ENCODE measurements around the gene NHSL2.
"Not testable (repeated sequence)": the region's sequence is repeated elsewhere in the genome, so short reads cannot be mapped to it uniquely, and the experiment has no call there.

The NHSL2 gene

DNA sequence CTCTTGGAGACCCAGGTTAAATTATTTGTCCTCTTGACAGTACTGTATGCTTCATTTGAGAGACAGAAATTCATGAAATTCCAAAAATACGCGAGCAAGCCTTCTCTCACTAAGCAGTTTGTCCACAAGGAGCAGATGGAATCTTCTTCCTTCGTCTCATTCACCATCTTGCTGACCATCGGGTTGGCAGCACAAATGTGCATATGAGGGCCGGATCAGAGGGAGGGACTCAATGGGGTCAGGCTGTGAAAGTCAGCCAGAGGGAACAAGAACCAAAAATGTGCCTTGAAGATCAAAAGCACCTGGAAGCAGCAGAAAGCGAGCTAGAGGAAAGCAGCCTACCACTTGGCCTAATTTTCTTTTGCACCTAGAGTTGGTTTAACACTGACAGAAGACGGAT, 16.4 kb downstream of the NHSL2 start:
- no peak for DNase-seq

DNA sequence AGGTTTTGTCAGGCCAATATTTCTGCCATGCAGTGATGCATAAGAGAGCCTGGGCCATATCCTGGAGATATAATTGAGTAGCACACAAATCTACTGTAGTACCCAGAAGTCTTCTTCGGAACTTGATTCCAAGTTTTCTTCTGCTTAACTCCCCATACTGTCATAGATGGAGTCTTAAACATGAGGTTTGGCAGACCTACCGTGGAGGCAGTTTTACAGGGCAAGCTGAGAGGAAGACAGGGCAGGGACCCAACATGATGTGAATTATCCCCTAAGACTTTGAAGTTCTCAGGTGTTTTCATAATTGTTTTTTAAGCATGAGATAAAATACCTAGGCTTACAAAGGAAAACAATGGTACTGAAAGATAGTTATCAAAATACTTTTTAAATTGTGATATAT, 18.2 kb downstream of the NHSL2 start:
- DNase-seq, result no peak

DNA sequence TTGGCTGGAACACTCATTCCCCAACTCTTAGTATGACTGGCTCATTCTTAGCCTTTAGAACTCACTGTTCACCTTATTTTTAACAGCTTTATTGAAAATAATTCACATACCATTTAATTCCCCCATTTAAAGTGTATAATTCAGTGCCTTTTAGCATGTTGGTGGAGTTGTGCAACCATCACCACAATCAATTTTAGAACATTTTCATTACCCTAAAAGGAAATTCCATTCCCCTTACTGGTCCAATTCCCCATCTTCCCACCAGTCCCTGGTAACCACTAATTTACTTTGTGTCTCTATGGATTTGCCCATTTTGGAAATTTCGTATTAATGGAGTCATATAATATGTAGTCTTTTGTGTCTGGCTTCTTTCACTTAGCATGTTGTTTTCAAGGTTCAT, 19.7 kb downstream of the NHSL2 start:
- DNase-seq, result no peak

DNA sequence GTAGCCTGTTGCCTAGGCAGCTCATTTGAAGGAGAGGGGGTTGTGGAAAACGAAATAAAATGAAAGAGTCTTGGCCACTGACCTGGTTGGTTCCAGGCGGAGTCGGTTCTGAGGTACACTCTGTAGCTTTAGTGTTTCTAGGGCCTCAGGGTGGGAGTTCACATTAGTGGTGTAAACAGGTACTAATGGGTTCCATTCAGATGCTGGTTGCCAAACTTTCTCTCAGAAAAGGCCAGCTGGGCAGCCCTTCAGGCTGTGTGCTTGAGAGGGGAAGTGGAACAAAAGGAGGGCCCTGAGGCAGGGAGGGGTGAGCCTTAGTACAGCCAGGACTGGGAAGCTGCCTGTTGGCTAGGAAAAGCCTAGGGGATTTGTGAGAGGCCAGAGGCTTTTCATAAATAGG, 24.8 kb downstream of the NHSL2 start:
- DNase-seq, result no peak

DNA sequence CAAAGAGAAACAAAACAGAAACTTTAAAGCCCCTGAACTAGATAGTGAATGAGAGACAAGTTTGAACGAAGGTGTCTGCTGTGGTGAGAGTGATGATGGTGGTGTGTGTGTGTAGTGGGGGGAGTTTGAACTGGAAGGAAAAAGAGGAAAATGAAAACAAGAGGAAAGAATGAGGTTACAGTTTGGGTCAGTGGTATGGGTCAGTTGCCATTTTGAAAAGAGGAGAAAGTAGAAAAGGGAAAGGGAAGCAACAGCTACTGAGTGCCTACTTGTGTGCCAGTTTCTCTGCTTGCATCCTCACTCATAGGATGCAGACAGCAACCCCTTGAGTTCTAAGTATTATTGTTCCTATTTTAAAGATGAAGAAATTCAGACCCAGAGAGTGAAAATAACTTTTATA, 26.0 kb downstream of the NHSL2 start:
- no peak for DNase-seq

DNA sequence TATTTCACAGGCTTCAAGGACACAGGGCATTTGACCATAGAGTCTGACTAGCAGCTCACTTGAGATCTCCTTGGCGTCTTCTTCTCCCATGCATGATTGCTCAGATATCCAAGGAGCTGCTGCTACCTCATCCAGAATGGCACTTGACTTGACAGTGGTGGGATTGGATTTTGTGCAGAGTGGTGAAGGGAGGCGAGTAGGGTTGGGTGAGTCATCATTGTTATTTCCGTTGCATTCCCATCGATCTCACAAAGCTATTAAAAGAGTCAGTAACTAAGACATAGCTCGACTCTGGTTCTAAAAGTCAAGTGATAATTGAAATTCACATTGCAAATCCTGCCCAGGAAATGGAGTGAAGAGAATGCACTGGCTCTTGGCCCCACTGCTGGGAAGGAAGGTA, 27.7 kb downstream of the NHSL2 start:
- DNase-seq, result no peak

DNA sequence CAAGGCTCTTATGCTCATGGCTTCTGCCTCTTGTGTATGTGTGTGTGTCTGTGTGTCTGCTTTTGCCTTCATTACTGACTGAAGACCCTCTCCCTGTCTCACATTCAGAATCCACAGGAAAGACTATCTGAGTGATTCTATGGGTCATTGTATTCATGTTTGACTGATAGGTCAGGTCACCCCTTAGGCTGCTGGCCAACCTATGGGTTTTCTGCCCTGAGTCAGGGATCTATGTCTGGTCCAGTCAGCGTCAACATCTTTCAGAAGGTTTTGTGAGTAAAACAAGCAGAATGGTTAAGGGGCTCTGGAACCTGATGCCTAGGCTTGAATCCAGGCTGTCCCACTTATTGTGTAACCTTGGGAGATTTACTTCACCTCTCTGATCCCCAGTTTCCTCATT, 30.5 kb downstream of the NHSL2 start:
- no peak for DNase-seq

DNA sequence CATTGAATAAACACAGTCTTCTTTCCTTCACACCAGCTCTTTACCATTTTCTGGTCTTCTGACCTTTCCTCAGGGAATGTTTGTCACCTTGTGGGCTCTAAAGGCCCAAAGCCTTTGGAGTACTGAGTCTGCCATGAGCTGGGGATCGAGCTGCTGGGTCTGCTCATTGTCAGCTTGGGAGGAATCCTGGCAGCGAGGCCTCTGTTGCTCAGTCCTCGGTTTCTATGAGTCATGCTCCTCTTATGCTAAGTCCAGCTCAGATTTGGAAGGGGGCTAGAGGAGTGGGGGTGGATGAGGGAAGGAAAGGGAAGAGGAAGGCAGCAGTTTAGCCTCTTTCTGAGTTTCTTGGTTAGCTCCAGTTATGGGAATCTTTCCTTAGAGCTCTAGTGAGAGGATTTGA, 31.1 kb downstream of the NHSL2 start:
- DNase-seq, result no peak

DNA sequence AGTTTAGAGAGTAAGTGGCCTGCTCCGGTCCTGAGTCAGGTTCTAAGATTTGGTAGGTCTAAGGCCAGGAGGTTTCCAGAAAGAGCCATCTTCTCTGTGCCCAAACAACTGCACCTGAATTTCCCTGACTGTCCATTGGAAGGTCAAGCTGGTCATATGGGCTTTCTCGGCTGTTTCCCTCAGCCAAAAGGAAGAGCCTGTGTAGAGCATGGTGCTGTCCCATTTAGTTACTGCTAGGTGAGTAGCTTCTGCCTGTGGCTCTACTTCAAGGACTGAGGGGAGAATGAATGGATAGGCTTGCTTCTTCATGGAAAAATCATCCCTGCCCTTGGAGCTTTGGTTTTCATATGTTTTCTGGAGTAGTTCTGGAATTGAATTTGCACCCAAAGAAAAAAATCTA, 33.7 kb downstream of the NHSL2 start:
- DNase-seq, result no peak

DNA sequence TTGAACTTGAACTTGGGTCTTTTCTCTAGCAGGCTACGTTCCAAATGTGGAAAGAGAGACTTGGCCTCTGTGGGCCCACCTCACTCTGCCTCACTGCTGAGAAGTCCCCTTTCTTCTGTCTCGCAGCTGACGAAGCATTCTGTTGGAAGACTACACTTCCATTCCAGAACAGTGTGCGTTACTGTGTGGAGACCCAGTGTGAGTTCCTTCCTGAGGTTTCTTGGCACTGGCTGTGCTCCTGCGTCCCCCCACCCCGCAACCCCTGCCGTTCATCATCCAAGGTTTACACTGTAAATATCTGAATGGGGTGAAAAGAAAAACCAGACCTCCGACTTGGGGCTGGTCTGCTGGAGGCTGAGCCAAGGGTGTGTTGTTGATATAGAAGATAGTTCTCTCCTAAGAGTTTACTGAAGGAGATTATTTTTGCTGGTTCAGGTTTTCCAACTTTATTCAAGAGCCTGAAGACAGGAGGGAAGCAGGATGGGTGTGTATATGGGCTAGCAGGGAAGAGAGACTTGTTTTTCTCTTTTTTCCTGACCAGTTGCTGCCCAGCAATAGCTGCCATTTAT, 34.7 kb downstream of the NHSL2 start:
- DNase-seq, result no peak

DNA sequence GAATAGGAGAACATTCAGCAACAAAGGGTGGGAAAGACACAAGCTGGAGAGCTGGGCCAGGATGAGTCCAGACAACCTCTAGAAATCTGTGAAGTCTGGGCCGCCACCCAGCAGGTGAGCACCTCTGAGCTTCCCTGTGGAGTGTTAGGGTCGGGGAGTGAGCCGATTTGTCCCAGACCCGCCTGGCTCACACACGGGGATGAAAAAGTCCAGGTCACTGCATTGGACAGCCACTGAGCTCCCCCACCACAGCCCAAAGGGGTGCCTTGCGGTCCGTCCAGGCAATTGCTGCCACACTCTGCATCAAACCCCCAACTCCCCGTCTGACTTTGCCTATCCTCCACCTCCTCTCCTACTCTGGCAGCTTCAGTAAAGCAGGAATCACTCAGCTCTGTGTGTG, 38.7 kb downstream of the NHSL2 start:
- DNase-seq, result no peak

DNA sequence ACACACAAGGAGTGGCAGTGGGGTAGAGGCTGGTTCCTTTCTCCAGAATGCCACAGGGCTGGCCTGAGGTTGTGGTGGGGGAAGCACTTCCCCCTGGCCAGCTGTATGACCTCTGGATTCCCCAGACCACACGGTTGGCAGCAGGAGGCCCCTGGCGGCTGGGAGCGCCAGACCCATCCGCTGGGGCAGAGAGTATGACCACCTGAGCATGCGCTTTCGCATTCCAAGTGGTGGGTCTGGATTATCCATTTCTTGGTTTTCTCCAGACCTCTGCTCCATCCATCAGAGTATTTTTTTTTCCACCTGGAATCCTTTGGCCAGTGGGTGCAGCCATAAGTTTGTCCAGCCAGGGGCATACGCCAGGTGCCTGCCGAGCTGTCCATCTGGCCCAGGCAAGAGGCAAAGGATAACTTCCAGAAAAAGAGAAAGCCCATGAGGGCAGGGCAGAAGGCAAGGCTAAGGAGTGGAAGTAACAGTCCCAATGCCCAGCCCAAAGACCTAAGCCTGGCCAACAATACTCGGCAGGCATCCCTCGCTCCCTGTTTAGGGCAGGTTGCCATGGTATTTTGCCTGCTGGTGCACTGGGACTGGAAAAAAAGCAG, 39.3 kb downstream of the NHSL2 start:
- no peak for DNase-seq

DNA sequence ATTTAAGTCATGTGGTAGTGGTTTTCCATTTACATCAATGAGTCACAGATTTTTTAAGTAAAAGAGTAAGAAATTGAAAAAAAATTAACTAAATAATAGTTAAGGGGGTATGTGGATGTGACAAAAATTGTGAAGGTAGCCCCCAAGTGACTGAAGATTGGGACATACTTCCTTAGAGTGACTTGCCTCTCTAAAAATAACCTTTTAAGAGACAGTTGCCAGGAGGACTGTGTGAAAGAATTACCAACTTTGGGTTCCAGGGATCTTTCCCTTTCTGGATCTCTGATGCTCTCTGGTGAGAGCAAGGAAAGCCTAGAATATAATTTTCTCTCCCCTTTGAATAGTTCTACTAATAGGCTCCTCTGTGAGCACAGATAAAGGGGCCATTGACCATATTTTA, 42.7 kb downstream of the NHSL2 start:
- no peak for DNase-seq

DNA sequence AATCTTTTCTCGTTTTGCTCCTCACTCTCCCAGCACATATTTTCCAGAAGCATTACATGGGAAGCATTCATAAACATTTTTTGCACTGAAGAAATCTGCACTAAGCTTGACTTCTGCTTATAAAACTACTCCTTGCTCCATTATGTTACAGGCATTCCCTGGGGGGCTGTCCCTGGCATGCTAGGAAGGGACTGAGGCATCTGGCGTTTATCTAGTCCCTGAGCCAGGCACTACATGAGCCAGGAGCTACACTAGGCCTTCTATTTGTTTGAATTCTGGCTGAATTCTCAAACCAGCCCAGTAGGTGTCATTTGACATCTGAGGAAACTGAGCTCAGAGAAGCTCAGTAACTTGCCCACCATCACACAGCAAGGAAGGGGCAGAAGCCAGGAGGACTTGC, 43.3 kb downstream of the NHSL2 start:
- no peak for DNase-seq

DNA sequence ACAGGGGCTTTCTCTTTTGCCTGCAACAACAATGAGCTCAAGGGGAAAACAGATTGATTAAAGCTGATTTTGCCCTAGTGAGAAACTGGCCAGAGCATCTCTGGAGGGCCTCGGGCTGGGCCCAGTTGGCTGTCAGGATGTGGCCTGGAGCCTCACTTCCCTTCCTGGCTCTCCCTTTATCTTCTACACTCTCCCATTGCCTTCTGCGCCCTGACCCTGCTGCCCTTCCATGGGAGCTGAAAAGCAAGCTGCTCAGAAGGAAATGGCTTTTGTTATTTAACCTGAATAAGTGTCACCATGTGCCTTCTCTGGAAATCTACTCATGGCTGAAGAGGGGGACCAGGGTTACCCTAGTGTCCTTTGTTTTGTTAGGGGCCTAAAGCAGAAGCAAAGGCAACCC, 43.8 kb downstream of the NHSL2 start:
- no peak for DNase-seq

DNA sequence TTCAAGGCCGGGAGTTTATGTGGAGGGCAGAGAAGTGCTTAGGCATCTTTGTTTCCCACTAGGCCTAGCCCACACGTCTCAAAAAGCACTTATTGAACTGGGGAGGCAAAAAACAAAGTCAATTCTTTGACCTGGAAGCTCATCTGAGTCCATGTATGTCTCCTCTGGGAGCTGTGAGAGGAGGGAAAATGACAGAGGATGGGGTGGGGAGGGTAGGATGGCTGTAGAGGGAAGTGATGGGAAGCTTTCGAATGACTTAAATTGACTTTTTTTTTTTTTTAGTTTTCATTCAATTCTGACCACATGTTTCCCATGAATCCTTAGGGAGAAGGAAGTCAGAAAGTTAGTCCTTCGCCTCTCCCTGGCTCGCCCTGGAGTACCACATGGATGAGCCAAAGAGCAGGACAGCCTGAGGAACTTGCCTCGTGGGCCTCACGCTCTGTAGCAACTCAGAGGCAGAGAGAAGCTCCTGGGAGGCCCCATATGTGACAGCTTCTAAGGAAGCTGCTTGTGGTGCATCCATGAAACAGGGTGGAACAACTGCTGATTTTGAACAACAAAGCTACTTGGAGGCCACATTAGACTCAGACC, 45.0 kb downstream of the NHSL2 start:
- no peak for DNase-seq

DNA sequence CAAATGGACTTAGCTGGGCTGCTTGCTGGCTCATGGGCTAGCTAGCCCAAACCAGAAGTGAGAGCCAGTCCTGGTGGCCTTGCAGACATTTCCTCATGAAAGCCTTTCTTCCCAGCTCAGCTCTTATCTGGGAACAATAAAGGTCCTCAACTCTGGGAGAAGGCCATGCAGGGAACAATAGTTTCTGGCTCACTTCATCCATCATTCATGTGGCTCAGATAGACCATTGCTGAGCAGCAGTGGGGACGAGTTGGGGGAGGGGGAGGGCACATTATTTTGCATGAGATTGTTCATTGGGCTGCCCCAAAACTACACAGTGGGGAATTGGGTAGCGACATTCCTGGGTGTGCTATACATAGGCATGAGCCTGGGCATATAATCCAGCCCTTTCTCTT, 47.6 kb downstream of the NHSL2 start:
- DNase-seq, result no peak

DNA sequence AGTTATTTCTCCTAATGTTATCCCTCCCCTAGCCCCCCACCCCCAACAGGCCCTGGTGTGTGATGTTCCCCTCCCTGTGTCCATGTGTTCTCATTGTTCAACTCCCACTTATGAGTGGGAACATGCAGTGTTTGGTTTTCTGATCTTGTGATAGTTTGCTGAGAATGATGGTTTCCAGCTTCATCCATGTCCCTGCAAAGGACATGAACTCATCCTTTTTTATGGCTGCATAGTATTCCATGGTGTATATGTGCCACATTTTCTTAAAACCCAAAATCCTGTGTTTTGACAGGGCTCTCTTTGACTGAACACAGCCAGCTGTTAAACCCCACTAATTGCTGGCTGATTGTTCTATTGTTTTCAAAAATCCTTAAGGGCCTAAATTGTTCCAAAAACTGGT, 53.5 kb downstream of the NHSL2 start:
- not testable (repeated sequence) for DNase-seq

DNA sequence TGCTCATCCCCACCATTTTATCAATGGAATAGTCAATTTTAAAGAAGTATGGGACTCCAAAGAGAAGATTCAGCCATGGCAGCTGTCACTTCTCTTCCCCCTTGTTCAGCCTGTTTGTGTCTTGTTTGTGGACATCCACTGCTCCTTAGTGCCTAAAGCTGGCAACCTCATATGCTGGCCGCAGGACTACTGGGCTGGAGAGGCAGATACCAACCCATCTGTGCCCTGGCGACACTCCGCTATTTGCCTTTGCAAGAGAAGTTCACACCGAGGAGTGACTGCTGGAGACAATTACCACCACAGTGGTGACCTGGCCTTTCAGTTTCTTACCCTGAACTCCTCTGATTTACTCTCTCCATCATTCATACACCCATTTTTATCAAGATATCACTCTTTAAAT, 64.3 kb downstream of the NHSL2 start:
- no peak for DNase-seq

DNA sequence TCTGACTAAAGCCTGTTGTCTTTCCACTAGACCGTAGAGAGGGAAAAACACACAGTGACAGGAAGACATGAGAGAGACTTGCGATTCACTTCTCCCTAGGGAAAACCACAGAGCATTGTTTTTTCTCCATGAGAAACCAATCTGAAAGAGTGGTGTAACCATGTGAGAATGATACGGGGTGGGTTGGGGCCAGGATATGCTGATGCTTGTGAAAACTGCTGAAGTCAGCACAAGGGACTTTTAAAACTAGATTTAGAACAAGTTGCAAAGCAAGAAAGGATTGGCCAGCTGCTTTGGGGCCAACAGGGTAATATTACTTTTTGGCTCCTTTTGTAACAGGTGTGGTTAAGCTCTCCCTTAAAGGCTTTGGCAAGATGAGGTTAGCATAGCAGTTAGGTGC, 66.1 kb downstream of the NHSL2 start:
- DNase-seq, result no peak

DNA sequence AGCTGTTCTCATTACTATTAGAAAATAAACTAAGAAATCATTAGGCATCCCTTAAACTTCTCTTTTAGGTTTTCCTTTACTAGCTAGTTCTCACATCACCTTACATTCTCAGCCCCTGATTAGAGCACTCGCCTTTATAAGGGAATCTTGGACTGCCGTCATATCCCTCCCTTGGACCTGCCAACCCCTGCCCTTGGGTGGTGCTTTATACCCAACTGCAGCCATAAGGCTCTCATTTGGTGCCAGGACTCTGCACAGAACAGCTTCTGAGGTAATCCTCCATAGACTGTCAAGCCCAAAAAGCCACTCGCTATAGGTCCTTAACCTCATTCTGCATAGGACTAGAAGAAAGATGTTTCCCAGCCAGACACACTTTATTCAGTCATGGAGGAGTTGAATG, 67.5 kb downstream of the NHSL2 start:
- no peak for DNase-seq

DNA sequence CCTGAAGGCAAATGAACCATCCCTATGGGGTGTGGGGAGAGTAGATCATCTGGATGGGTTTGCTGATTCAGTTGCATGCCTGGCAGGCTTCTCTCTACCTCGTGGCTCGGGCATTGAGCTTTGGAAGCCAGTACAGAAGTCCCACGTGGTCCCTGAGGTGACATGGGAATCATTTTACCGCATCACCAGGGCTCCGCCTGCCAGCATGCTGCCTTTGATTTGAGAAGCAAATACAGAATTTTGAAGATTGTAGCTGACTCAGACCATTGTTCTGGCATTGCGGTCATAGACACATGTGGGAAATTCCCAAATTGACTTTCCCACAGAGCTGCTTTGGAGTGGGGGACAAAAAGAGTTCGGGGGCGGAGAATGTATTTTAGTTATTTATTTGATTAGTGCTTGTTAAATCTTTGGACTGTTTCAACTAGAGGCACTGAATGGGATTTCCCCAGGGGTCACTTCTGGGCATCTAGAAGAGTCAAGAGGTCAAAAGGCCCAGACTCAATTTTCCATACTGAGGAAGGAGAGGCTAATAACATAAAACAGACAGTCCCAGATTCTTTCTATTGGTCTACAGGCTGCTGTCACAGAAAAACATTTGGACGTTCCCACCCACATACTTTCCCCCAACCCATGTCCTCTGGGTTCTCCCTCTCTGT, 79.3 kb downstream of the NHSL2 start:
- no peak for DNase-seq

DNA sequence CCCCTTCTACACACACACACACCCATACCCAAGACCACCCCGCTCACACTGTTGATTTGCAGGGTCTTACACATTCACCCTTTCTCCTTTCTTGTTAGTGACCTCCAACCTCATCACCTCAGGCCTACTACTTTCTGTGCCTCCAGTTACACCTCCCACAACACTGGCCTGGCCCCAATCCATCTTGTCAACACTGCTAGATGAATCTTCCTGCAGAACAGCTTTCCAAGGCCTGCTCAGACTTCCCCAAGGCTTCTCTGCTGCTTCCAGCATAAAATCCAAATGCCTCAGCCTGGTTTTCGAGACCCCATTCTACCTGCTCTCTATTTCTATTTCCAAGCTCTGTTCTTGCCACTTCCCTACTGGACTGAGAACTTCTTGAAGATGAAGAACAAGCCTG, 79.9 kb downstream of the NHSL2 start:
- no peak for DNase-seq

DNA sequence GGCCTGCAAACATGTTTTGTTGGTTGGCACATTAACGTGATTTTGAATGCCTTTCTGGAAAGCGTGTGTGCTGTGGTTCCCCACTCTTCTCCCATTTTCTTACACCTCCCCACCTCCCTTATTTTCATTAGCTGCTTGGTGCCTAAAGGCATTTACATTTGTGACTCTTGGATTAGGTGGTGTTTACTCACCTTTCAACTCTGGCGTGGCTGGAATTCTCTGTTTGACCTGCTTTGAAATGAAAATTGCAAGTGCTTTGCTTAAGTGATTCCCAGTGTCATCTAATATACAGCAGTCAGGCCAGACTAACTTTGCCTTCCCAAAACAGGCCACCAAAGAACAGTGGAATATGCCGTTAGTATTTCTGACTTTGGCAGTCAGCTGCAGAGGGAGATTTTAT, 80.5 kb downstream of the NHSL2 start:
- no peak for DNase-seq

DNA sequence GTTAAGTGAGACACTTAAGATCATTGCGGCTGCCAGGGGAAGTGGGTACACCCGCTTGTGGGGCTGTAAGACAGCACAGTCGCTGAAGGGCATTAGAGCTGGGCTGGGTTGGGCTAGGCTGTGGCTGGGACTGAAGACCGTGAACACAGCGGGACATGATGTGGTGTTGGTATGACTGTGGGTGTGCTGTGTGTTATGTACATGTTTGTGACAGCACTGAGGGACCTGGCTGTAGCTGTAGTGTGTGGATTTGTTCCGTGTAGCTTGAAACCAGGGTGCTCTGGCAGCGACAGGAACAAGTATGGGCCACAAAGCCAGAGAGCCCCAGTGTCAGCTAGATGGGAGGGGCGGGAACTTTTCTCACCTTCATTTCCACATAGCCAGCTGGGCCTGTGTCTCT, 82.1 kb downstream of the NHSL2 start:
- peak; percentile 12 to 61 (median 25) for DNase-seq
